GM12878 (cell line): ENCODE results near the gene LAMP1. TPM values are rescaled to one million over a fixed set of nuclear protein-coding genes. Genes with fewer than 3 reads are reported as not detected.

Experiments
- ATAC-seq: fragments of 200-7000 bp; cut with Tn5 transposase; 3 replicates; pipeline ENCODE4 v1.9.1; 2020; ENCODE audit warnings: mild to moderate bottlenecking, moderate library complexity
- BruUV-seq: library from RNA; stranded (reverse); fragments of 400-500 nt; replicated peaks from 2 replicates; lab custom pipeline; 2021; lab: Mats Ljungman, UMichigan
- CTCF ChIA-PET: fragments of 300-600 bp; sonication (Branson Sonifier 250); formaldehyde crosslinking; extraction: SDS; loops from one replicate; lab custom pipeline; 2021; ENCODE audit warnings: inconsistent platforms; lab: Yijun Ruan, JAX
- POLR2A ChIA-PET: fragments of 350-600 bp; formaldehyde crosslinking; extraction: SDS; loops from one replicate; lab custom pipeline; 2021; ENCODE audit warnings: inconsistent platforms; lab: Charles Lee
- RAD21 ChIA-PET: fragments of 300-600 bp; sonication (Branson Sonifier 250); formaldehyde crosslinking; loops from one replicate; lab custom pipeline; 2023; ENCODE audit warnings: antibody characterized with exemption; ENCODE audit not compliant: unreplicated experiment; lab: Charles Lee
- SMC1A ChIA-PET: fragments of 300-600 bp; sonication (Branson Sonifier 250); formaldehyde crosslinking; loops from one replicate; lab custom pipeline; 2023; ENCODE audit not compliant: unreplicated experiment, uncharacterized antibody; lab: Charles Lee
- DNase-seq: peaks from one replicate; pipeline ENCODE4 v3.0.0-alpha.2; 2011; ENCODE audit warnings: low read depth, low spot score
- FAIRE-seq: peaks from 3 replicates; lab custom pipeline; 2011; peaks lifted over from hg19 to GRCh38; lab: Jason Lieb, UNC
- H2AFZ ChIP-seq: 2 replicates; pipeline ENCODE4 v1.6.0; 2011; ENCODE audit warnings: low read depth, low read length, control low read depth; ENCODE audit not compliant: control insufficient read depth
- H3K27ac ChIP-seq: 2 replicates; pipeline ENCODE4 v1.5.1; 2011; ENCODE audit warnings: control low read depth; ENCODE audit not compliant: control insufficient read depth, insufficient read depth
- H3K27me3 ChIP-seq, 2 experiments: replicated peaks in 1 of 2; 2 replicates each; pipeline versions ENCODE4 v1.6.0 to v1.6.1; 2011; ENCODE audit warnings: low read length in 1 of 2; ENCODE audit not compliant: control insufficient read depth in 2 of 2, insufficient read depth in 2 of 2
- H3K36me3 ChIP-seq, 2 experiments: 2 replicates each; pipeline ENCODE4 v1.5.1; 2011; ENCODE audit warnings: low read length in 1 of 2; ENCODE audit not compliant: control insufficient read depth in 2 of 2, insufficient read depth in 2 of 2
- H3K4me1 ChIP-seq: 2 replicates; pipeline ENCODE4 v1.6.1; 2011; ENCODE audit warnings: mild to moderate bottlenecking, low read length, moderate library complexity, mixed read lengths; ENCODE audit not compliant: control insufficient read depth, insufficient read depth
- H3K4me2 ChIP-seq: 2 replicates; pipeline ENCODE4 v1.6.0; 2011; ENCODE audit warnings: control low read depth; ENCODE audit not compliant: control insufficient read depth, insufficient read depth
- H3K4me3 ChIP-seq: fragments of 200-600 bp; sonication (generic); 2 replicates; pipeline ENCODE4 v1.5.1; 2016
- H3K79me2 ChIP-seq: 2 replicates; pipeline ENCODE4 v1.6.0; 2011; ENCODE audit warnings: low read length; ENCODE audit not compliant: control insufficient read depth, insufficient read depth
- H3K9ac ChIP-seq: 2 replicates; pipeline ENCODE4 v1.8.0; 2011; ENCODE audit warnings: low read length, control low read depth, mixed read lengths; ENCODE audit not compliant: control insufficient read depth, insufficient read depth
- H3K9me3 ChIP-seq: replicated peaks from 3 replicates; pipeline ENCODE4 v1.5.1; 2011; ENCODE audit warnings: mild to moderate bottlenecking, low read length; ENCODE audit not compliant: control insufficient read depth, insufficient read depth
- H4K20me1 ChIP-seq: 2 replicates; pipeline ENCODE4 v1.6.0; 2011; ENCODE audit not compliant: control insufficient read depth, insufficient read depth
- BACH1 ChIP-seq: fragments of 450-650 bp; IDR thresholded peaks from 2 replicates; pipeline ENCODE4 v1.6.1; 2017; ENCODE audit warnings: mild to moderate bottlenecking, borderline replicate concordance
- CBX3 ChIP-seq: fragments of 200-600 bp; sonication (generic); IDR thresholded peaks from 2 replicates; pipeline ENCODE4 v1.6.1; 2016; ENCODE audit warnings: low read depth, borderline replicate concordance
- CHD1 ChIP-seq: IDR thresholded peaks from 2 replicates; pipeline ENCODE4 v1.6.1; 2012; ENCODE audit warnings: low read depth, low read length, improper control_type of control experiment
- HDAC6 ChIP-seq: fragments of 200-600 bp; sonication (generic); IDR thresholded peaks from one replicate; pipeline ENCODE4 v1.8.0; 2017; ENCODE audit warnings: antibody characterized with exemption; ENCODE audit not compliant: unreplicated experiment
- KAT2A ChIP-seq: conservative IDR thresholded peaks from 2 replicates; pipeline ENCODE4 v1.6.1; 2011; ENCODE audit warnings: low read depth, low read length; ENCODE audit not compliant: control insufficient read depth
- MLLT1 ChIP-seq: fragments of 450-650 bp; IDR thresholded peaks from 2 replicates; pipeline ENCODE4 v1.6.1; 2016; ENCODE audit warnings: mild to moderate bottlenecking
- POLR2A ChIP-seq: IDR thresholded peaks from 2 replicates; pipeline ENCODE4 v1.6.1; 2011; ENCODE audit warnings: low read depth, mild to moderate bottlenecking, low read length
- RAD21 ChIP-seq: IDR thresholded peaks from 2 replicates; pipeline ENCODE4 v1.6.1; 2011; ENCODE audit warnings: mild to moderate bottlenecking, low read depth, low read length, moderate library complexity; ENCODE audit not compliant: insufficient read depth
- TARDBP ChIP-seq: IDR thresholded peaks from 2 replicates; pipeline ENCODE4 v1.6.1; 2016; ENCODE audit warnings: borderline replicate concordance
- ZBED1 ChIP-seq: IDR thresholded peaks from 2 replicates; pipeline ENCODE4 v1.6.1; 2016; ENCODE audit warnings: borderline replicate concordance
- WGBS: methylation state at CpG from one replicate; pipeline ENCODE4 v1.1.6; 2016; ENCODE audit warnings: low lambda C conversion rate; ENCODE audit not compliant: insufficient replicate concordance, insufficient coverage; ENCODE audit errors: missing lambda C conversion rate; 5-methylcytosine and 5-hydroxymethylcytosine counted together
- in situ Hi-C: fragments of 300-500 bp; cut with MboI; formaldehyde crosslinking; loops from 9 replicates; pipeline ENCODE4 v1.14.3; 2018; ENCODE audit warnings: mixed read lengths
- intact Hi-C: fragments of 100-400 bp; cut with micrococcal nuclease; formaldehyde crosslinking; loops from one replicate; pipeline ENCODE4 v1.14.2; 2022; ENCODE audit not compliant: unreplicated experiment
- polyA plus RNA-seq, 11 experiments: library from polyadenylated mRNA; depleted of rRNA in 4 of 11; unstranded in 6 of 11; stranded (reverse) in 5 of 11; fragments of >200 nt; fragmentation: Nextera tagmentation in 4 of 11; fragmentation: Illumina TruSeq in 1 of 11; extraction: Ambion mirVana in 4 of 11; extraction: Trizol in 1 of 11; gene quantifications; 1 replicate in 1 of 11; 2 replicates in 10 of 11; pipeline versions ENCODE4 v1.2.1 to v1.2.3, GENCODE V29; 2011 to 2016; ENCODE audit warnings: inconsistent platforms in 2 of 11, missing spikeins in 2 of 11, low read depth in 1 of 11
- total RNA-seq, 4 experiments: library from RNA; depleted of rRNA in 3 of 4; stranded (reverse); fragments of >200 nt in 3 of 4; fragmentation: Illumina TruSeq in 1 of 4; extraction: Trizol in 1 of 4; gene quantifications; 2 replicates each; pipeline versions ENCODE4 v1.2.1 to v1.2.3, GENCODE V29; 2013 to 2021
- TF ChIP-seq, protein P1 (sequence below): fragments of 450-650 bp; IDR thresholded peaks from 2 replicates; pipeline ENCODE4 v1.6.1; 2017; ENCODE audit warnings: mild to moderate bottlenecking
- TF ChIP-seq, protein P2 (sequence below): fragments of 450-650 bp; conservative IDR thresholded peaks from 2 replicates; pipeline ENCODE4 v1.6.1; 2017; ENCODE audit warnings: mild to moderate bottlenecking, moderate library complexity

LAMP1 gene
- total and polyA plus RNA-seq, 10 of the 15 experiments (the other 5 are each of a cell fraction or from before 2014, with no cell fraction given) = 2.5 to 83.0 (median 32.7) TPM

- ChIA-PET CTCF (no interaction called here), SMC1A (no interaction called here), POLR2A (no interaction called here), RAD21 (no interaction called here)
- H2AFZ ChIP-seq = no peak overlapping the region
- no peaks in the 10 kb centered on the region for H3K4me1 ChIP-seq
- H3K4me2 ChIP-seq = no peak overlapping the region
- H3K27me3 ChIP-seq = peaks cover 0 to 5% of the 10 kb centered on the region in 2 experiments; a peak in 2 of 4 replicates
- in situ Hi-C loops = no loop called here
- WGBS = 43% methylated on average over 15 of the region's 15 CpGs
- H3K9ac ChIP-seq = no peak overlapping the region
- intact Hi-C loops = no loop called here
- H3K36me3 ChIP-seq = no peaks in the 10 kb centered on the region
- no peaks in the 10 kb centered on the region for H4K20me1 ChIP-seq
- ATAC-seq (no peak), FAIRE-seq (no peak), DNase-seq (no peak)
- H3K79me2 ChIP-seq = no peaks in the 10 kb centered on the region
- no peaks in the 10 kb centered on the region for H3K9me3 ChIP-seq
- BruUV-seq = no TSS peak
- TF ChIP-seq HDAC6 (no peak), POLR2A (no peak), TARDBP (no peak), ZBED1 (no peak), MLLT1 (no peak), BACH1 (no peak)
- H3K4me3 ChIP-seq = no peak overlapping the region
- no peak overlapping the region for H3K27ac ChIP-seq
Measured at GRCh38 chr13:113367020-113367560, 70.1 kb downstream of the LAMP1 start.

DNA sequence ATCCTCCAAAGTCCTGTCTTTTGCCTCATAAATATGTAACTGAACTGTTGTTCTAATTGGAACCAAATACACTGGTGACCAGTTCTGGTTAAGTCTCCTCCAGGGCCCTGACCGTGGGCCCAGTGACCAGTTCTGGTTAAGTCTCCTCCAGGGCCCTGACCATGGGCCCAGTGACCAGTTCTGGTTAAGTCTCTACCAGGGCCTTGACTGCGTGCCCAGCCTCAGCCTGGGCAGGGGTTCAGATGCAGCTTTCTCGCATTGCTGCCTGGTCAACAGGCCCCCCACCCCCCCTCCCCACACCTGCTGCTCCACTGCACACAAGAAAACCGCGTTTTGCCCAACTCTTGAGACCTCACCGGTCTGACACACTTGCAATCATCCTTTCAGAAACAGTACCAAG is 70.7 kb downstream of the LAMP1 start:
- ATAC-seq (no peak), DNase-seq (no peak), FAIRE-seq (no peak)
- ChIA-PET POLR2A (no interaction called here), RAD21 (no interaction called here), SMC1A (interaction anchor here (0.9 kb wide), 1 partner anchor 21 kb away, joined by 3 read pairs; no protein-coding TSS in a partner anchor), CTCF (no interaction called here)
- H3K27me3 ChIP-seq = peaks cover 0 to 4% of the 10 kb centered on the region in 2 experiments; a peak in 2 of 4 replicates
- H3K79me2 ChIP-seq = no peaks in the 10 kb centered on the region
- in situ Hi-C loops (no loop called here), intact Hi-C loops (no loop called here)
- H2AFZ ChIP-seq = no peak overlapping the region
- H3K36me3 ChIP-seq = no peaks in the 10 kb centered on the region
- 24% methylated on average over 6 of the region's 6 CpGs for WGBS
- H3K4me1 ChIP-seq = no peaks in the 10 kb centered on the region
- no TSS peak for BruUV-seq
- no peaks in the 10 kb centered on the region for H3K9me3 ChIP-seq
- no peak overlapping the region for H3K9ac ChIP-seq
- H3K27ac ChIP-seq = no peak overlapping the region
- no peak overlapping the region for H3K4me3 ChIP-seq
- H4K20me1 ChIP-seq = no peaks in the 10 kb centered on the region
- no peak overlapping the region for H3K4me2 ChIP-seq
- TF ChIP-seq, protein P1, sequence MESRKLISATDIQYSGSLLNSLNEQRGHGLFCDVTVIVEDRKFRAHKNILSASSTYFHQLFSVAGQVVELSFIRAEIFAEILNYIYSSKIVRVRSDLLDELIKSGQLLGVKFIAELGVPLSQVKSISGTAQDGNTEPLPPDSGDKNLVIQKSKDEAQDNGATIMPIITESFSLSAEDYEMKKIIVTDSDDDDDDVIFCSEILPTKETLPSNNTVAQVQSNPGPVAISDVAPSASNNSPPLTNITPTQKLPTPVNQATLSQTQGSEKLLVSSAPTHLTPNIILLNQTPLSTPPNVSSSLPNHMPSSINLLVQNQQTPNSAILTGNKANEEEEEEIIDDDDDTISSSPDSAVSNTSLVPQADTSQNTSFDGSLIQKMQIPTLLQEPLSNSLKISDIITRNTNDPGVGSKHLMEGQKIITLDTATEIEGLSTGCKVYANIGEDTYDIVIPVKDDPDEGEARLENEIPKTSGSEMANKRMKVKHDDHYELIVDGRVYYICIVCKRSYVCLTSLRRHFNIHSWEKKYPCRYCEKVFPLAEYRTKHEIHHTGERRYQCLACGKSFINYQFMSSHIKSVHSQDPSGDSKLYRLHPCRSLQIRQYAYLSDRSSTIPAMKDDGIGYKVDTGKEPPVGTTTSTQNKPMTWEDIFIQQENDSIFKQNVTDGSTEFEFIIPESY = no peak
- TF ChIP-seq CBX3 (no peak), CHD1 (no peak), RAD21 (no peak), KAT2A (no peak)
- TF ChIP-seq, protein P2, sequence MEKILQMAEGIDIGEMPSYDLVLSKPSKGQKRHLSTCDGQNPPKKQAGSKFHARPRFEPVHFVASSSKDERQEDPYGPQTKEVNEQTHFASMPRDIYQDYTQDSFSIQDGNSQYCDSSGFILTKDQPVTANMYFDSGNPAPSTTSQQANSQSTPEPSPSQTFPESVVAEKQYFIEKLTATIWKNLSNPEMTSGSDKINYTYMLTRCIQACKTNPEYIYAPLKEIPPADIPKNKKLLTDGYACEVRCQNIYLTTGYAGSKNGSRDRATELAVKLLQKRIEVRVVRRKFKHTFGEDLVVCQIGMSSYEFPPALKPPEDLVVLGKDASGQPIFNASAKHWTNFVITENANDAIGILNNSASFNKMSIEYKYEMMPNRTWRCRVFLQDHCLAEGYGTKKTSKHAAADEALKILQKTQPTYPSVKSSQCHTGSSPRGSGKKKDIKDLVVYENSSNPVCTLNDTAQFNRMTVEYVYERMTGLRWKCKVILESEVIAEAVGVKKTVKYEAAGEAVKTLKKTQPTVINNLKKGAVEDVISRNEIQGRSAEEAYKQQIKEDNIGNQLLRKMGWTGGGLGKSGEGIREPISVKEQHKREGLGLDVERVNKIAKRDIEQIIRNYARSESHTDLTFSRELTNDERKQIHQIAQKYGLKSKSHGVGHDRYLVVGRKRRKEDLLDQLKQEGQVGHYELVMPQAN = no peak
